ENCODE results near the gene FBXL16.

- TF ChIP-seq EGR1 (IDR thresholded peaks at IDR 0.05) (no peak), ZBTB7A (IDR thresholded peaks at IDR 0.05; ENCODE audit: low read depth) (no peak), REST (IDR thresholded peaks at IDR 0.05; ENCODE audit: low read depth) (no peak), EP300 (IDR thresholded peaks at IDR 0.05; ENCODE audit: borderline replicate concordance) (no peak), TEAD4 (IDR thresholded peaks at IDR 0.05) (no peak), MAX (IDR thresholded peaks at IDR 0.05) (no peak), TAF1 (IDR thresholded peaks at IDR 0.05; ENCODE audit: low read depth) (no peak), CREB1 (IDR thresholded peaks at IDR 0.05; ENCODE audit: low read depth) (no peak), YY1 (IDR thresholded peaks at IDR 0.05; ENCODE audit: low read depth) (no peak), CEBPB (IDR thresholded peaks at IDR 0.05) (no peak), TCF12 (IDR thresholded peaks at IDR 0.05; ENCODE audit: low read depth) (no peak)
Measured at GRCh38 chr16:689175-689897, 16.3 kb downstream of the FBXL16 start.

Measured in Ishikawa (cell line).